HepG2 (cell line): ENCODE measurements around the gene BABAM1. TPM values are rescaled to one million over a fixed set of nuclear protein-coding genes. Genes with fewer than 3 reads are reported as not detected.

ENCODE experiments used
- ARID3A ChIP-seq: IDR thresholded peaks from 2 replicates; pipeline ENCODE4 v1.6.1; 2012; ENCODE audit warnings: low read depth, low read length, improper control_type of control experiment
- BCL6 ChIP-seq: IDR thresholded peaks from 2 replicates; pipeline ENCODE4 v1.6.1; 2016; ENCODE audit warnings: missing genetic modification reagents, missing compliant biosample characterization
- ELF4 ChIP-seq: sonication (generic); formaldehyde crosslinking; IDR thresholded peaks from 2 replicates; pipeline ENCODE4 v1.5.0; 2020; ENCODE audit warnings: missing genetic modification reagents, mild to moderate bottlenecking, moderate library complexity, borderline replicate concordance
- FOSL1 ChIP-seq: sonication (generic); formaldehyde crosslinking; IDR thresholded peaks from 2 replicates; pipeline ENCODE4 v1.9.0; 2021; ENCODE audit warnings: missing genetic modification reagents, borderline replicate concordance
- GATAD1 ChIP-seq: IDR thresholded peaks from 2 replicates; pipeline ENCODE4 v1.6.1; 2016; ENCODE audit warnings: missing genetic modification reagents, missing compliant biosample characterization
- MTA3 ChIP-seq: sonication (generic); formaldehyde crosslinking; IDR thresholded peaks from 2 replicates; pipeline ENCODE4 v1.4.0; 2020; ENCODE audit warnings: missing genetic modification reagents
- MTF1 ChIP-seq: sonication (generic); formaldehyde crosslinking; IDR thresholded peaks from 2 replicates; pipeline ENCODE4 v1.5.0; 2020; ENCODE audit warnings: missing genetic modification reagents
- REXO4 ChIP-seq: sonication (generic); formaldehyde crosslinking; IDR thresholded peaks from 2 replicates; pipeline ENCODE4 v1.8.0; 2022; ENCODE audit warnings: missing genetic modification reagents, mild to moderate bottlenecking, borderline replicate concordance
- SAFB2 ChIP-seq: sonication (generic); formaldehyde crosslinking; IDR thresholded peaks from 2 replicates; pipeline ENCODE4 v1.5.1; 2020; ENCODE audit warnings: missing genetic modification reagents, low read depth, mild to moderate bottlenecking, borderline replicate concordance
- SATB2 ChIP-seq: sonication (generic); formaldehyde crosslinking; IDR thresholded peaks from 2 replicates; pipeline ENCODE4 v1.5.0; 2020; ENCODE audit warnings: missing genetic modification reagents
- SP5 ChIP-seq: IDR thresholded peaks from 2 replicates; pipeline ENCODE4 v1.6.1; 2016; ENCODE audit warnings: low read depth, borderline replicate concordance
- SRSF4 ChIP-seq: fragments of 200-400 bp; formaldehyde crosslinking; IDR thresholded peaks from one replicate; pipeline ENCODE4 v1.6.1; 2018; ENCODE audit warnings: mild to moderate bottlenecking, low read depth, low read length, moderate library complexity; ENCODE audit not compliant: poor library complexity, severe bottlenecking
- TCF12 ChIP-seq, 2 experiments: fragments of 450-650 bp in 1 of 2; sonication (generic) in 1 of 2; formaldehyde crosslinking in 1 of 2; IDR thresholded peaks; 2 replicates each; pipeline versions ENCODE4 v1.6.1 to v1.8.0; 2017 to 2022; ENCODE audit warnings: antibody characterized with exemption in 1 of 2, mild to moderate bottlenecking in 1 of 2, missing genetic modification reagents in 1 of 2, moderate library complexity in 1 of 2
- TIGD3 ChIP-seq: sonication (generic); formaldehyde crosslinking; IDR thresholded peaks from 2 replicates; pipeline ENCODE4 v1.5.1; 2020; ENCODE audit warnings: mild to moderate bottlenecking, missing genetic modification reagents, borderline replicate concordance
- TOPORS ChIP-seq: sonication (generic); formaldehyde crosslinking; IDR thresholded peaks from 2 replicates; pipeline ENCODE4 v1.8.0; 2023; ENCODE audit warnings: mild to moderate bottlenecking, missing genetic modification reagents
- ZBTB10 ChIP-seq: sonication (generic); formaldehyde crosslinking; IDR thresholded peaks from 2 replicates; pipeline ENCODE4 v1.4.0; 2020; ENCODE audit warnings: missing genetic modification reagents, borderline replicate concordance
- ZBTB38 ChIP-seq: sonication (generic); formaldehyde crosslinking; IDR thresholded peaks from 2 replicates; pipeline ENCODE4 v1.5.1; 2020; ENCODE audit warnings: mild to moderate bottlenecking, missing genetic modification reagents
- ZFP90 ChIP-seq: sonication (generic); formaldehyde crosslinking; IDR thresholded peaks from 2 replicates; pipeline ENCODE4 v1.8.0; 2022; ENCODE audit warnings: missing genetic modification reagents, mild to moderate bottlenecking, inconsistent platforms, borderline replicate concordance
- ZNF224 ChIP-seq: sonication (generic); formaldehyde crosslinking; IDR thresholded peaks from 2 replicates; pipeline ENCODE4 v1.5.0; 2020; ENCODE audit warnings: mild to moderate bottlenecking, missing genetic modification reagents
- ZNF510 ChIP-seq: sonication (generic); formaldehyde crosslinking; IDR thresholded peaks from 2 replicates; pipeline ENCODE4 v1.4.0; 2020; ENCODE audit warnings: low read depth, mild to moderate bottlenecking, missing genetic modification reagents
- ZNF577 ChIP-seq: sonication (generic); formaldehyde crosslinking; IDR thresholded peaks from 2 replicates; pipeline ENCODE4 v1.4.0; 2020; ENCODE audit warnings: mild to moderate bottlenecking, low read depth, missing genetic modification reagents, borderline replicate concordance
- ZSCAN5A ChIP-seq: sonication (generic); formaldehyde crosslinking; IDR thresholded peaks from 2 replicates; pipeline ENCODE4 v1.8.0; 2022; ENCODE audit warnings: mild to moderate bottlenecking, missing genetic modification reagents, borderline replicate concordance
- polyA plus RNA-seq, 8 experiments: library from polyadenylated mRNA; depleted of rRNA in 3 of 8; stranded (reverse) in 7 of 8; unstranded in 1 of 8; fragments of >200 nt; fragmentation: Illumina TruSeq in 4 of 8; extraction: Trizol in 4 of 8; gene quantifications; 2 replicates each; pipeline versions ENCODE4 v1.2.1 to v1.2.3, GENCODE V29; 2011 to 2016; ENCODE audit warnings: low read depth in 4 of 8, missing spikeins in 1 of 8, mixed read lengths in 1 of 8; ENCODE audit not compliant: insufficient read depth in 1 of 8
- total RNA-seq, 5 experiments: library from RNA; depleted of rRNA; stranded (reverse); fragments of >200 nt; fragmentation: Illumina TruSeq; extraction: Trizol; gene quantifications; 2 replicates each; pipeline ENCODE4 v1.2.3, GENCODE V29; 2016; ENCODE audit warnings: low read depth in 1 of 5

The BABAM1 gene
- total and polyA plus RNA-seq, 2 of the 13 experiments (the other 11 are each of a cell fraction or from before 2014, with no cell fraction given): 70.0 to 82.0 TPM

- no peak for TF ChIP-seq ZSCAN5A (CRISPR knock-in tag)
- no peak for TF ChIP-seq TOPORS
- peak; percentile 79; the same call in 1 of the 2 replicates for TF ChIP-seq ZBTB10
- TF ChIP-seq GATAD1: peak; percentile 60; the same call in 1 of the 2 replicates
- no peak for TF ChIP-seq FOSL1 (CRISPR knock-in tag)
- TF ChIP-seq ZNF224 (CRISPR knock-in tag): no peak
- TF ChIP-seq REXO4 (CRISPR knock-in tag): no peak
- peak; percentile 99 for TF ChIP-seq BCL6 (CRISPR knock-in tag)
- TF ChIP-seq SAFB2 (CRISPR knock-in tag): no peak
- no peak for TF ChIP-seq MTA3 (CRISPR knock-in tag)
- TF ChIP-seq SP5: peak; percentile 58
- no peak for TF ChIP-seq ZFP90 (CRISPR knock-in tag)
- TF ChIP-seq SRSF4: no peak
- no peak for TF ChIP-seq TCF12 (IDR thresholded peaks at IDR 0.05)
- peak; percentile 76; the same call in 1 of the 2 replicates for TF ChIP-seq TCF12 (CRISPR knock-in tag; IDR thresholded peaks at IDR 0.05)
- no peak for TF ChIP-seq ZNF510 (CRISPR knock-in tag)
- TF ChIP-seq ARID3A: no peak
- TF ChIP-seq ELF4 (CRISPR knock-in tag): no peak
- TF ChIP-seq ZNF577 (CRISPR knock-in tag): no peak
- no peak for TF ChIP-seq TIGD3 (CRISPR knock-in tag)
- TF ChIP-seq ZBTB38 (CRISPR knock-in tag): no peak
- TF ChIP-seq MTF1: no peak
- TF ChIP-seq SATB2 (CRISPR knock-in tag): no peak
These were observed 23.2 kb upstream of the BABAM1 start (continued) for GRCh38 chr19:17243830-17244617.
